ENCODE results near the gene C17orf113. TPM values are rescaled to one million over a fixed set of nuclear protein-coding genes. Genes with fewer than 3 reads are reported as not detected.

Gene C17orf113
- total and polyA plus RNA-seq, 2 experiments from 2014 or later, result 0.29 to 2.1 TPM

DNA sequence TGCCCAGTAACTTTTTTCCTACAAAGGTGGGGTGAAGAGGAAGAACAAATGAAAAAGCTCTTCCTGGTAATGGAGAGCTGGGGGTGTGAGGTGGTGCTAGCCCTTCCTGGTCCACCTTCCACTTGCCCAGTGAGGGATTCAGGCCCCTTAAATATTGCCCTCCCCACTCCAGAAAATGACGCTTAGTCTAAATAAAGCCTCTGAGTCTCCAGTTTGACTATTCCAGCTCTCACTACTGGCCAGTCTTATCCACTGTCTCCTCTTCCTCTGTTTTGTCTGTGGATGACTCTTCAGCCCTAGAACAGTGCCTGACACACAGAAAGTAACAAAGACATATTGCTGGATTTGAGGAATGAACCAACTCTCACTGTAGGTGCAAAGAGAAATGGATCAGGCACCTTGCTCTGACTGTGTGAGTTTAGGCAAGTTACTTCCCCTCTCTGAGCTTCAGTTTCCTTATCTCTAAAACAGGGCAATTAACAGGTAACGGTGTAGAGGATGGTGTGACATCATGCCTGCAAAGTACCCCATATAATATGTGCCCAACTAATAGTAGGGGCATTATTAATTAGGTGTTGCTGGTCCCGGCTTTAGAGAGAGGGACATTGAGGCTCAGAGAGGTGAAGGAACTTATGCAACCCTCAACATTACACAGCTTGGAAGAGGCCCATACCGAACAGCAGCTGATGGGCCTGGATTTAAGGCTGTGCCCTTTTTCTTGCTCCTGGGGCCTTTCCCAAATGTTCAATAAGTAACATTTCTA is 26.6 kb upstream of the C17orf113 start:
- H3K4me1 Mint-ChIP-seq, result peaks cover 14% of the 10 kb centered on the region; the same call in 2 of the 3 replicates
- Histone ChIP-seq H3F3A (replicated peaks; ENCODE audit: low read depth) (no peaks in the 10 kb centered on the region), H3K79me2 (replicated peaks; ENCODE audit: insufficient read depth) (no peaks in the 10 kb centered on the region), H2AFZ (no peak overlapping the region), H3K9me2 (ENCODE audit: insufficient read depth) (no peaks in the 10 kb centered on the region), H3K36me3 (ENCODE audit: insufficient read depth) (no peaks in the 10 kb centered on the region), H3K4me3 (no peak overlapping the region), H3K4me2 (no peak overlapping the region), H4K20me1 (replicated peaks; ENCODE audit: insufficient read depth) (no peaks in the 10 kb centered on the region), H3K27me3 (ENCODE audit: insufficient read depth) (0 out of 2 replicates have a peak, but pooled peaks cover 9% of the 10 kb centered on the region), H3K4me1 (ENCODE audit: insufficient read depth) (peaks cover 5% of the 10 kb centered on the region; the same call in 1 of the 2 replicates), H3K27ac (ENCODE audit: low read depth) (no peak overlapping the region; the same call in none of the 2 replicates)
- ATAC-seq (no peak), DNase-seq (ENCODE audit: low spot score) (no peak)
- H3K4me3 Mint-ChIP-seq, result no peak overlapping the region
- no peaks in the 10 kb centered on the region for H3K9me3 Mint-ChIP-seq
- no peak overlapping the region for H3K27ac Mint-ChIP-seq
- TF ChIP-seq, protein P1, sequence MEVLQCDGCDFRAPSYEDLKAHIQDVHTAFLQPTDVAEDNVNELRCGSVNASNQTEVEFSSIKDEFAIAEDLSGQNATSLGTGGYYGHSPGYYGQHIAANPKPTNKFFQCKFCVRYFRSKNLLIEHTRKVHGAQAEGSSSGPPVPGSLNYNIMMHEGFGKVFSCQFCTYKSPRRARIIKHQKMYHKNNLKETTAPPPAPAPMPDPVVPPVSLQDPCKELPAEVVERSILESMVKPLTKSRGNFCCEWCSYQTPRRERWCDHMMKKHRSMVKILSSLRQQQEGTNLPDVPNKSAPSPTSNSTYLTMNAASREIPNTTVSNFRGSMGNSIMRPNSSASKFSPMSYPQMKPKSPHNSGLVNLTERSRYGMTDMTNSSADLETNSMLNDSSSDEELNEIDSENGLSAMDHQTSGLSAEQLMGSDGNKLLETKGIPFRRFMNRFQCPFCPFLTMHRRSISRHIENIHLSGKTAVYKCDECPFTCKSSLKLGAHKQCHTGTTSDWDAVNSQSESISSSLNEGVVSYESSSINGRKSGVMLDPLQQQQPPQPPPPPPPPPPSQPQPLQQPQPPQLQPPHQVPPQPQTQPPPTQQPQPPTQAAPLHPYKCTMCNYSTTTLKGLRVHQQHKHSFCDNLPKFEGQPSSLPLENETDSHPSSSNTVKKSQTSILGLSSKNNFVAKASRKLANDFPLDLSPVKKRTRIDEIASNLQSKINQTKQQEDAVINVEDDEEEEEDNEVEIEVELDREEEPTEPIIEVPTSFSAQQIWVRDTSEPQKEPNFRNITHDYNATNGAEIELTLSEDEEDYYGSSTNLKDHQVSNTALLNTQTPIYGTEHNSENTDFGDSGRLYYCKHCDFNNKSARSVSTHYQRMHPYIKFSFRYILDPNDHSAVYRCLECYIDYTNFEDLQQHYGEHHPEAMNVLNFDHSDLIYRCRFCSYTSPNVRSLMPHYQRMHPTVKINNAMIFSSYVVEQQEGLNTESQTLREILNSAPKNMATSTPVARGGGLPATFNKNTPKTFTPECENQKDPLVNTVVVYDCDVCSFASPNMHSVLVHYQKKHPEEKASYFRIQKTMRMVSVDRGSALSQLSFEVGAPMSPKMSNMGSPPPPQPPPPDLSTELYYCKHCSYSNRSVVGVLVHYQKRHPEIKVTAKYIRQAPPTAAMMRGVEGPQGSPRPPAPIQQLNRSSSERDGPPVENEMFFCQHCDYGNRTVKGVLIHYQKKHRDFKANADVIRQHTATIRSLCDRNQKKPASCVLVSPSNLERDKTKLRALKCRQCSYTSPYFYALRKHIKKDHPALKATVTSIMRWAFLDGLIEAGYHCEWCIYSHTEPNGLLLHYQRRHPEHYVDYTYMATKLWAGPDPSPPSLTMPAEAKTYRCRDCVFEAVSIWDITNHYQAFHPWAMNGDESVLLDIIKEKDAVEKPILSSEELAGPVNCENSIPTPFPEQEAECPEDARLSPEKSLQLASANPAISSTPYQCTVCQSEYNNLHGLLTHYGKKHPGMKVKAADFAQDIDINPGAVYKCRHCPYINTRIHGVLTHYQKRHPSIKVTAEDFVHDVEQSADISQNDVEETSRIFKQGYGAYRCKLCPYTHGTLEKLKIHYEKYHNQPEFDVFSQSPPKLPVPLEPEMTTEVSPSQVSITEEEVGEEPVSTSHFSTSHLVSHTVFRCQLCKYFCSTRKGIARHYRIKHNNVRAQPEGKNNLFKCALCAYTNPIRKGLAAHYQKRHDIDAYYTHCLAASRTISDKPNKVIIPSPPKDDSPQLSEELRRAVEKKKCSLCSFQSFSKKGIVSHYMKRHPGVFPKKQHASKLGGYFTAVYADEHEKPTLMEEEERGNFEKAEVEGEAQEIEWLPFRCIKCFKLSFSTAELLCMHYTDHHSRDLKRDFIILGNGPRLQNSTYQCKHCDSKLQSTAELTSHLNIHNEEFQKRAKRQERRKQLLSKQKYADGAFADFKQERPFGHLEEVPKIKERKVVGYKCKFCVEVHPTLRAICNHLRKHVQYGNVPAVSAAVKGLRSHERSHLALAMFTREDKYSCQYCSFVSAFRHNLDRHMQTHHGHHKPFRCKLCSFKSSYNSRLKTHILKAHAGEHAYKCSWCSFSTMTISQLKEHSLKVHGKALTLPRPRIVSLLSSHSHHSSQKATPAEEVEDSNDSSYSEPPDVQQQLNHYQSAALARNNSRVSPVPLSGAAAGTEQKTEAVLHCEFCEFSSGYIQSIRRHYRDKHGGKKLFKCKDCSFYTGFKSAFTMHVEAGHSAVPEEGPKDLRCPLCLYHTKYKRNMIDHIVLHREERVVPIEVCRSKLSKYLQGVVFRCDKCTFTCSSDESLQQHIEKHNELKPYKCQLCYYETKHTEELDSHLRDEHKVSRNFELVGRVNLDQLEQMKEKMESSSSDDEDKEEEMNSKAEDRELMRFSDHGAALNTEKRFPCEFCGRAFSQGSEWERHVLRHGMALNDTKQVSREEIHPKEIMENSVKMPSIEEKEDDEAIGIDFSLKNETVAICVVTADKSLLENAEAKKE (CRISPR knock-in tag; IDR thresholded peaks at IDR 0.05), result no peak
- TF ChIP-seq JUNB (IDR thresholded peaks at IDR 0.05; ENCODE audit: unreplicated experiment) (no peak), EZH2 (IDR thresholded peaks at IDR 0.05; ENCODE audit: low read depth, unreplicated experiment) (no peak), NANOG (IDR thresholded peaks at IDR 0.05; ENCODE audit: borderline replicate concordance) (no peak), STAT1 (IDR thresholded peaks at IDR 0.05; ENCODE audit: unreplicated experiment) (no peak), ZNF114 (CRISPR knock-in tag; IDR thresholded peaks at IDR 0.05) (no peak), CREB1 (CRISPR knock-in tag; IDR thresholded peaks at IDR 0.05; ENCODE audit: low read depth) (no peak), POLR2AphosphoS5 (IDR thresholded peaks at IDR 0.05; ENCODE audit: low read depth) (no peak), EZH2phosphoT487 (IDR thresholded peaks at IDR 0.05; ENCODE audit: unreplicated experiment) (no peak), ZNF331 (CRISPR knock-in tag; IDR thresholded peaks at IDR 0.05; ENCODE audit: low read depth) (no peak)
- TF ChIP-seq, protein P2, sequence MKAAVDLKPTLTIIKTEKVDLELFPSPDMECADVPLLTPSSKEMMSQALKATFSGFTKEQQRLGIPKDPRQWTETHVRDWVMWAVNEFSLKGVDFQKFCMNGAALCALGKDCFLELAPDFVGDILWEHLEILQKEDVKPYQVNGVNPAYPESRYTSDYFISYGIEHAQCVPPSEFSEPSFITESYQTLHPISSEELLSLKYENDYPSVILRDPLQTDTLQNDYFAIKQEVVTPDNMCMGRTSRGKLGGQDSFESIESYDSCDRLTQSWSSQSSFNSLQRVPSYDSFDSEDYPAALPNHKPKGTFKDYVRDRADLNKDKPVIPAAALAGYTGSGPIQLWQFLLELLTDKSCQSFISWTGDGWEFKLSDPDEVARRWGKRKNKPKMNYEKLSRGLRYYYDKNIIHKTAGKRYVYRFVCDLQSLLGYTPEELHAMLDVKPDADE (IDR thresholded peaks at IDR 0.05), result no peak
- TF ChIP-seq, protein P3, sequence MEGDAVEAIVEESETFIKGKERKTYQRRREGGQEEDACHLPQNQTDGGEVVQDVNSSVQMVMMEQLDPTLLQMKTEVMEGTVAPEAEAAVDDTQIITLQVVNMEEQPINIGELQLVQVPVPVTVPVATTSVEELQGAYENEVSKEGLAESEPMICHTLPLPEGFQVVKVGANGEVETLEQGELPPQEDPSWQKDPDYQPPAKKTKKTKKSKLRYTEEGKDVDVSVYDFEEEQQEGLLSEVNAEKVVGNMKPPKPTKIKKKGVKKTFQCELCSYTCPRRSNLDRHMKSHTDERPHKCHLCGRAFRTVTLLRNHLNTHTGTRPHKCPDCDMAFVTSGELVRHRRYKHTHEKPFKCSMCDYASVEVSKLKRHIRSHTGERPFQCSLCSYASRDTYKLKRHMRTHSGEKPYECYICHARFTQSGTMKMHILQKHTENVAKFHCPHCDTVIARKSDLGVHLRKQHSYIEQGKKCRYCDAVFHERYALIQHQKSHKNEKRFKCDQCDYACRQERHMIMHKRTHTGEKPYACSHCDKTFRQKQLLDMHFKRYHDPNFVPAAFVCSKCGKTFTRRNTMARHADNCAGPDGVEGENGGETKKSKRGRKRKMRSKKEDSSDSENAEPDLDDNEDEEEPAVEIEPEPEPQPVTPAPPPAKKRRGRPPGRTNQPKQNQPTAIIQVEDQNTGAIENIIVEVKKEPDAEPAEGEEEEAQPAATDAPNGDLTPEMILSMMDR (conservative IDR thresholded peaks at IDR 0.05; ENCODE audit: low read depth in 2 of 2), result no peak
- TF ChIP-seq, protein P4, sequence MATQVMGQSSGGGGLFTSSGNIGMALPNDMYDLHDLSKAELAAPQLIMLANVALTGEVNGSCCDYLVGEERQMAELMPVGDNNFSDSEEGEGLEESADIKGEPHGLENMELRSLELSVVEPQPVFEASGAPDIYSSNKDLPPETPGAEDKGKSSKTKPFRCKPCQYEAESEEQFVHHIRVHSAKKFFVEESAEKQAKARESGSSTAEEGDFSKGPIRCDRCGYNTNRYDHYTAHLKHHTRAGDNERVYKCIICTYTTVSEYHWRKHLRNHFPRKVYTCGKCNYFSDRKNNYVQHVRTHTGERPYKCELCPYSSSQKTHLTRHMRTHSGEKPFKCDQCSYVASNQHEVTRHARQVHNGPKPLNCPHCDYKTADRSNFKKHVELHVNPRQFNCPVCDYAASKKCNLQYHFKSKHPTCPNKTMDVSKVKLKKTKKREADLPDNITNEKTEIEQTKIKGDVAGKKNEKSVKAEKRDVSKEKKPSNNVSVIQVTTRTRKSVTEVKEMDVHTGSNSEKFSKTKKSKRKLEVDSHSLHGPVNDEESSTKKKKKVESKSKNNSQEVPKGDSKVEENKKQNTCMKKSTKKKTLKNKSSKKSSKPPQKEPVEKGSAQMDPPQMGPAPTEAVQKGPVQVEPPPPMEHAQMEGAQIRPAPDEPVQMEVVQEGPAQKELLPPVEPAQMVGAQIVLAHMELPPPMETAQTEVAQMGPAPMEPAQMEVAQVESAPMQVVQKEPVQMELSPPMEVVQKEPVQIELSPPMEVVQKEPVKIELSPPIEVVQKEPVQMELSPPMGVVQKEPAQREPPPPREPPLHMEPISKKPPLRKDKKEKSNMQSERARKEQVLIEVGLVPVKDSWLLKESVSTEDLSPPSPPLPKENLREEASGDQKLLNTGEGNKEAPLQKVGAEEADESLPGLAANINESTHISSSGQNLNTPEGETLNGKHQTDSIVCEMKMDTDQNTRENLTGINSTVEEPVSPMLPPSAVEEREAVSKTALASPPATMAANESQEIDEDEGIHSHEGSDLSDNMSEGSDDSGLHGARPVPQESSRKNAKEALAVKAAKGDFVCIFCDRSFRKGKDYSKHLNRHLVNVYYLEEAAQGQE (IDR thresholded peaks at IDR 0.05; ENCODE audit: unreplicated experiment), result no peak
- no peaks in the 10 kb centered on the region for H3K36me3 Mint-ChIP-seq (ENCODE audit: low read depth)
- H3K27me3 Mint-ChIP-seq (ENCODE audit: insufficient read depth, low read depth, poor library complexity), result peaks cover 11% of the 10 kb centered on the region
